Mesodermal cell (in vitro differentiated cells): ENCODE results near the gene SCN9A.
"Not testable (repeated sequence)": the region's sequence is repeated elsewhere in the genome, so short reads cannot be mapped to it uniquely, and the experiment has no call there.

Source experiments
- H3K27ac ChIP-seq: 2 replicates; pipeline ENCODE4 v1.7.0; 2013; ENCODE audit warnings: mild to moderate bottlenecking, low read depth, low read length, moderate library complexity; ENCODE audit not compliant: severe bottlenecking
- H3K36me3 ChIP-seq: 2 replicates; pipeline ENCODE4 v1.7.1; 2013; ENCODE audit warnings: mild to moderate bottlenecking, low read length, moderate library complexity; ENCODE audit not compliant: control insufficient read depth, insufficient read depth
- H3K4me1 ChIP-seq: one replicate; pipeline ENCODE4 v1.7.1; 2013; ENCODE audit warnings: mild to moderate bottlenecking, low read length; ENCODE audit not compliant: insufficient read depth, control insufficient read depth, poor library complexity, severe bottlenecking
- H3K4me3 ChIP-seq: 2 replicates; pipeline ENCODE4 v1.7.0; 2013; ENCODE audit warnings: low read length, control low read depth, mild to moderate bottlenecking; ENCODE audit not compliant: insufficient read depth, poor library complexity, severe bottlenecking; ENCODE audit errors: extremely low read depth
- H3K9me3 ChIP-seq: 2 replicates; pipeline ENCODE4 v1.7.1; 2013; ENCODE audit warnings: mild to moderate bottlenecking, low read length, moderate library complexity; ENCODE audit not compliant: control insufficient read depth
- WGBS, 2 experiments: methylation state at CpG; one replicate each; pipeline ENCODE4 v1.1.5; 2013; ENCODE audit warnings: missing lambda C conversion rate in 2 of 2; ENCODE audit not compliant: insufficient coverage in 2 of 2; 5-methylcytosine and 5-hydroxymethylcytosine counted together

SCN9A gene

GRCh38 chr2:166333801-166334200 lies 41.9 kb downstream of the SCN9A start:
- no peak overlapping the region for H3K4me3 ChIP-seq
- no peaks in the 10 kb centered on the region for H3K4me1 ChIP-seq
- no peak overlapping the region for H3K27ac ChIP-seq
- H3K9me3 ChIP-seq: no peaks in the 10 kb centered on the region
- H3K36me3 ChIP-seq: no peaks in the 10 kb centered on the region
- 80 to 100% methylated on average over 1 of the region's 2 CpGs for WGBS, 2 experiments

- no peaks in the 10 kb centered on the region for H3K4me1 ChIP-seq
- H3K27ac ChIP-seq: no peak overlapping the region
- H3K36me3 ChIP-seq: no peaks in the 10 kb centered on the region
- no peaks in the 10 kb centered on the region for H3K9me3 ChIP-seq
- H3K4me3 ChIP-seq: no peak overlapping the region
Measured at GRCh38 chr2:166332106-166332505, 43.6 kb downstream of the SCN9A start.

- Histone ChIP-seq H3K36me3 (no peaks in the 10 kb centered on the region), H3K9me3 (no peaks in the 10 kb centered on the region), H3K4me3 (no peak overlapping the region), H3K4me1 (no peaks in the 10 kb centered on the region), H3K27ac (no peak overlapping the region)
- WGBS, 2 experiments: no CpG with 5 or more reads among the region's 1 CpG
Measured at GRCh38 chr2:166331468-166331867, 44.3 kb downstream of the SCN9A start.

- Histone ChIP-seq H3K4me1 (no peaks in the 10 kb centered on the region), H3K4me3 (no peak overlapping the region), H3K36me3 (no peaks in the 10 kb centered on the region), H3K27ac (no peak overlapping the region), H3K9me3 (no peaks in the 10 kb centered on the region)
Measured at GRCh38 chr2:166329465-166329864, 46.3 kb downstream of the SCN9A start.

- H3K27ac ChIP-seq: no peak overlapping the region
- no peak overlapping the region for H3K4me3 ChIP-seq
- no peaks in the 10 kb centered on the region for H3K36me3 ChIP-seq
- WGBS, 2 experiments: no CpG with 5 or more reads among the region's 3 CpGs
- H3K9me3 ChIP-seq: no peaks in the 10 kb centered on the region
- no peaks in the 10 kb centered on the region for H3K4me1 ChIP-seq
Measured at GRCh38 chr2:166328147-166328546, 47.6 kb downstream of the SCN9A start.

- no peaks in the 10 kb centered on the region for H3K9me3 ChIP-seq
- no peaks in the 10 kb centered on the region for H3K4me1 ChIP-seq
- H3K27ac ChIP-seq: no peak overlapping the region
- H3K4me3 ChIP-seq: no peak overlapping the region
- no peaks in the 10 kb centered on the region for H3K36me3 ChIP-seq
- WGBS, 2 experiments: 82 to 94% methylated on average over 3 of the region's 3 CpGs
Measured at GRCh38 chr2:166321076-166321475, 54.7 kb downstream of the SCN9A start.

- Histone ChIP-seq H3K36me3 (no peaks in the 10 kb centered on the region), H3K4me1 (no peaks in the 10 kb centered on the region), H3K4me3 (no peak overlapping the region), H3K27ac (no peak overlapping the region), H3K9me3 (no peaks in the 10 kb centered on the region)
- WGBS, 2 experiments: 90 to 95% methylated on average over 2 of the region's 5 CpGs
Measured at GRCh38 chr2:166314022-166314759, 61.6 kb downstream of the SCN9A start.

GRCh38 chr2:166312863-166313262 lies 62.9 kb downstream of the SCN9A start:
- H3K4me1 ChIP-seq, H3K4me3 ChIP-seq, H3K9me3 ChIP-seq, H3K36me3 ChIP-seq, H3K27ac ChIP-seq: not testable (repeated sequence)
- no CpG with 5 or more reads among the region's 2 CpGs for WGBS, 2 experiments

GRCh38 chr2:166307326-166307725 lies 68.4 kb downstream of the SCN9A start:
- H3K4me1 ChIP-seq: no peaks in the 10 kb centered on the region
- H3K27ac ChIP-seq: no peak overlapping the region
- no peak overlapping the region for H3K4me3 ChIP-seq
- H3K36me3 ChIP-seq: no peaks in the 10 kb centered on the region
- no peaks in the 10 kb centered on the region for H3K9me3 ChIP-seq
- no CpG with 5 or more reads among the region's 3 CpGs for WGBS, 2 experiments

- H3K9me3 ChIP-seq: no peaks in the 10 kb centered on the region
- H3K27ac ChIP-seq: no peak overlapping the region
- no peaks in the 10 kb centered on the region for H3K36me3 ChIP-seq
- H3K4me3 ChIP-seq: no peak overlapping the region
- H3K4me1 ChIP-seq: no peaks in the 10 kb centered on the region
- no CpG with 5 or more reads among the region's 1 CpG for WGBS, 2 experiments
Measured at GRCh38 chr2:166304656-166305055, 71.1 kb downstream of the SCN9A start.

GRCh38 chr2:166302036-166302435 lies 73.7 kb downstream of the SCN9A start:
- H3K4me3 ChIP-seq: no peak overlapping the region
- H3K9me3 ChIP-seq: no peaks in the 10 kb centered on the region
- WGBS, 2 experiments: no CpG with 5 or more reads among the region's 3 CpGs
- no peak overlapping the region for H3K27ac ChIP-seq
- no peaks in the 10 kb centered on the region for H3K36me3 ChIP-seq
- H3K4me1 ChIP-seq: no peaks in the 10 kb centered on the region
